ENCODE measurements around the gene ITGAL. TPM values are rescaled to one million over a fixed set of nuclear protein-coding genes. Genes with fewer than 3 reads are reported as not detected.

The ITGAL gene
- total RNA-seq, 1 donor from 2014 or later, result 0.23 TPM

GRCh38 chr16:30557957-30558788, 85.6 kb downstream of the ITGAL start, which contains the start of gene ZNF764:
Gene ZNF764 (minus strand): TSS chr16:30558374. CDS start chr16:30558182, 192 bp downstream.
- peak within 1 kb of the TSS; percentile 78 for H3K4me3 ChIP-seq (ENCODE audit: insufficient read depth, low read depth, low read length)
- Mint-ChIP-seq H3K9me3 (ENCODE audit: unreplicated experiment) (no peaks in the 10 kb centered on the region), H3K36me3 (ENCODE audit: low read depth, unreplicated experiment) (no peaks in the 10 kb centered on the region), H3K27me3 (ENCODE audit: low read depth, unreplicated experiment) (peaks cover 3% of the 10 kb centered on the region), H3K4me1 (ENCODE audit: low read depth, unreplicated experiment) (peaks cover 5% of the 10 kb centered on the region), H3K27ac (ENCODE audit: unreplicated experiment) (peak within 1 kb of the TSS; percentile 82), H3K4me3 (ENCODE audit: unreplicated experiment) (peak within 1 kb of the TSS; percentile 85)
- DNase-seq (ENCODE audit: low read depth) (peak; percentile 91), FAIRE-seq (no peak)
- no peaks in the 10 kb centered on the region for H3K9me3 ChIP-seq (ENCODE audit: insufficient read depth, low read depth, low read length)
- H3K4me1 ChIP-seq (ENCODE audit: insufficient read depth, low read length), result peaks cover 9% of the 10 kb centered on the region
- H3K4me2 ChIP-seq (ENCODE audit: low read length), result peak within 1 kb of the TSS; percentile 88
- no peak for TF ChIP-seq CTCF (IDR thresholded peaks at IDR 0.05; ENCODE audit: insufficient read depth, low read depth, low read length)
- H3K9ac ChIP-seq (ENCODE audit: low read length), result peak within 1 kb of the TSS; percentile 97
- peaks cover 24% of the 10 kb centered on the region for H3K79me2 ChIP-seq (ENCODE audit: insufficient read depth, low read length)
- H3K36me3 ChIP-seq (ENCODE audit: insufficient read depth, low read length), result no peaks in the 10 kb centered on the region
- H3K27me3 ChIP-seq (ENCODE audit: insufficient read depth, low read length), result no peaks in the 10 kb centered on the region
- H3K27ac ChIP-seq (ENCODE audit: low read depth, low read length), result peak within 1 kb of the TSS; percentile 82
- peaks cover 5% of the 10 kb centered on the region for H4K20me1 ChIP-seq (ENCODE audit: insufficient read depth, low read length)
- peak within 1 kb of the TSS; percentile 89 for H2AFZ ChIP-seq (ENCODE audit: low read depth, low read length)

GRCh38 chr16:30558789-30559377, 86.3 kb downstream of the ITGAL start:
- Histone ChIP-seq H3K27me3 (ENCODE audit: insufficient read depth, low read length) (no peaks in the 10 kb centered on the region), H3K9ac (ENCODE audit: low read length) (peak overlapping the region; percentile 64)

More at GRCh38 chr16:30558789-30559377, 86.3 kb downstream of the ITGAL start:
- H3K9me3 Mint-ChIP-seq (ENCODE audit: unreplicated experiment), result no peaks in the 10 kb centered on the region
- H3K4me2 ChIP-seq (ENCODE audit: low read length), result peak overlapping the region; percentile 88
- H3K4me1 ChIP-seq (ENCODE audit: insufficient read depth, low read length), result peaks cover 9% of the 10 kb centered on the region
- peaks cover 3% of the 10 kb centered on the region for H3K27me3 Mint-ChIP-seq (ENCODE audit: low read depth, unreplicated experiment)
- peak overlapping the region; percentile 85 for H3K4me3 Mint-ChIP-seq (ENCODE audit: unreplicated experiment)
- peak overlapping the region; percentile 82 for H3K27ac Mint-ChIP-seq (ENCODE audit: unreplicated experiment)
- H2AFZ ChIP-seq (ENCODE audit: low read depth, low read length), result peak overlapping the region; percentile 89
- TF ChIP-seq CTCF (IDR thresholded peaks at IDR 0.05; ENCODE audit: insufficient read depth, low read depth, low read length), result no peak
- no peak for TF ChIP-seq EZH2 (IDR thresholded peaks at IDR 0.05; ENCODE audit: insufficient read depth, low read length)
- peak overlapping the region; percentile 55 for H3K27ac ChIP-seq (ENCODE audit: low read depth, low read length)
- H3K36me3 ChIP-seq (ENCODE audit: insufficient read depth, low read length), result no peaks in the 10 kb centered on the region
- DNase-seq (ENCODE audit: low read depth), result no peak
- H4K20me1 ChIP-seq (ENCODE audit: insufficient read depth, low read length), result peaks cover 1% of the 10 kb centered on the region
- no peaks in the 10 kb centered on the region for H3K9me3 ChIP-seq (ENCODE audit: insufficient read depth, low read depth, low read length)
- H3K4me1 Mint-ChIP-seq (ENCODE audit: low read depth, unreplicated experiment), result peaks cover 5% of the 10 kb centered on the region
- H3K79me2 ChIP-seq (ENCODE audit: insufficient read depth, low read length), result peaks cover 20% of the 10 kb centered on the region
- FAIRE-seq, result no peak
- H3K36me3 Mint-ChIP-seq (ENCODE audit: low read depth, unreplicated experiment), result no peaks in the 10 kb centered on the region
- H3K4me3 ChIP-seq (ENCODE audit: insufficient read depth, low read depth, low read length), result peak overlapping the region; percentile 78

All from astrocyte (in vitro differentiated cells and primary cell).